Sigmoid colon (tissue), 7 donors: ENCODE results near the gene MFAP5. TPM values are rescaled to one million over a fixed set of nuclear protein-coding genes. Genes with fewer than 3 reads are reported as not detected.

ENCODE experiments used
- DNase-seq: peaks from one replicate; pipeline ENCODE4 v3.0.0-alpha.2; 2019
- H3K27ac ChIP-seq, 4 donors: fragments of 200-600 bp; sonication (generic); one replicate each; pipeline ENCODE4 v1.5.1; 2016 to 2019; ENCODE audit warnings: mild to moderate bottlenecking in 1 of 4
- H3K27me3 ChIP-seq, 3 donors: fragments of 200-600 bp; sonication (generic); one replicate each; pipeline ENCODE4 v1.5.1; 2019; ENCODE audit warnings: mild to moderate bottlenecking in 1 of 3
- H3K36me3 ChIP-seq, 4 donors: fragments of 200-600 bp; sonication (generic); one replicate each; pipeline ENCODE4 v1.5.1; 2016 to 2019
- H3K4me1 ChIP-seq, 4 donors: fragments of 200-600 bp; sonication (generic); one replicate each; pipeline ENCODE4 v1.5.1; 2017 to 2019
- H3K4me3 ChIP-seq, 4 donors: fragments of 200-600 bp; sonication (generic); one replicate each; pipeline ENCODE4 v1.5.1; 2017 to 2019; ENCODE audit warnings: mild to moderate bottlenecking in 2 of 4, moderate library complexity in 1 of 4
- H3K9me3 ChIP-seq, 4 donors: fragments of 200-600 bp in 3 of 4; sonication (generic) in 3 of 4; one replicate each; pipeline versions ENCODE4 v1.5.1 to v1.6.1; 2013 to 2019
- CTCF ChIP-seq, 4 experiments: fragments of 450-650 bp in 3 of 4; fragments of 200-600 bp in 1 of 4; IDR thresholded peaks; one replicate each; pipeline ENCODE4 v1.5.1; 2016 to 2019; ENCODE audit warnings: antibody characterized with exemption in 4 of 4, mild to moderate bottlenecking in 3 of 4, moderate library complexity in 2 of 4
- EP300 ChIP-seq, 4 donors: sonication (generic); formaldehyde crosslinking; IDR thresholded peaks; one replicate each; pipeline ENCODE4 v1.6.1; 2017; ENCODE audit warnings: antibody characterized with exemption in 4 of 4
- POLR2A ChIP-seq, 2 donors: fragments of 450-650 bp; IDR thresholded peaks; one replicate each; pipeline ENCODE4 v1.6.1; 2016; ENCODE audit warnings: antibody characterized with exemption in 2 of 2, mild to moderate bottlenecking in 2 of 2, moderate library complexity in 2 of 2
- POLR2AphosphoS5 ChIP-seq, 4 donors: sonication (generic); formaldehyde crosslinking; IDR thresholded peaks; one replicate each; pipeline ENCODE4 v1.6.1; 2017; ENCODE audit warnings: antibody characterized with exemption in 4 of 4
- WGBS, 2 donors: extraction: QIAGEN DNeasy Blood & Tissue Kit; methylation state at CpG; one replicate each; pipeline ENCODE4 v1.1.7; 2013; 5-methylcytosine and 5-hydroxymethylcytosine counted together
- intact Hi-C: fragments of 100-400 bp; cut with DNase I; formaldehyde crosslinking; loops from one replicate; pipeline ENCODE4 v1.15.1; 2023
- polyA plus RNA-seq, 3 donors: library from polyadenylated mRNA; stranded (reverse); fragments of 200-250 nt; gene quantifications; one replicate each; pipeline ENCODE4 v1.2.3, GENCODE V29; 2013
- total RNA-seq, 4 donors: library from RNA; depleted of rRNA; stranded (reverse); fragments of >200 nt; gene quantifications; one replicate each; pipeline ENCODE4 v1.1.0, GENCODE V29; 2016
- donor health status: healthy with polysubstance abuse.
- donor health status: Bipolar disorder and iron deficiency.
- donor health status: healthy.

Gene MFAP5
- total and polyA plus RNA-seq, 7 donors, result 6.2 to 313 (median 36.0) TPM

- intact Hi-C loops, result no loop called here
- WGBS, 2 donors, result 38 to 42% methylated on average over 5 of the region's 5 CpGs
- Histone ChIP-seq H3K4me1 (no peaks in the 10 kb centered on the region), H3K4me3 (no peak overlapping the region), H3K9me3 (no peaks in the 10 kb centered on the region), H3K36me3 (no peaks in the 10 kb centered on the region), H3K27ac (no peak overlapping the region), H3K27me3 (no peaks in the 10 kb centered on the region)
- DNase-seq, result no peak
- TF ChIP-seq POLR2A (IDR thresholded peaks at IDR 0.05) (no peak), EP300 (IDR thresholded peaks at IDR 0.05) (no peak), POLR2AphosphoS5 (IDR thresholded peaks at IDR 0.05) (no peak), CTCF (IDR thresholded peaks at IDR 0.05) (no peak)
Observed at GRCh38 chr12:8644345-8645248, 18.0 kb downstream of the MFAP5 start.

GRCh38 chr12:8642775-8643174, 19.9 kb downstream of the MFAP5 start:
- no peak for DNase-seq
- no peaks in the 10 kb centered on the region for H3K4me1 ChIP-seq
- H3K27ac ChIP-seq, result no peak overlapping the region
- intact Hi-C loops, result no loop called here
- 98% methylated on average over 1 of the region's 1 CpG for WGBS, 2 donors
- no peak overlapping the region for H3K4me3 ChIP-seq
- no peaks in the 10 kb centered on the region for H3K9me3 ChIP-seq
- no peaks in the 10 kb centered on the region for H3K36me3 ChIP-seq
- TF ChIP-seq EP300 (IDR thresholded peaks at IDR 0.05), result no peak
- TF ChIP-seq POLR2A (IDR thresholded peaks at IDR 0.05), result no peak
- no peak for TF ChIP-seq POLR2AphosphoS5 (IDR thresholded peaks at IDR 0.05)
- TF ChIP-seq CTCF (IDR thresholded peaks at IDR 0.05), result no peak
- no peaks in the 10 kb centered on the region for H3K27me3 ChIP-seq

- Histone ChIP-seq H3K4me3 (no peak overlapping the region), H3K36me3 (no peaks in the 10 kb centered on the region), H3K4me1 (no peaks in the 10 kb centered on the region), H3K27ac (no peak overlapping the region), H3K27me3 (no peaks in the 10 kb centered on the region), H3K9me3 (no peaks in the 10 kb centered on the region)
- 77 to 86% methylated on average over 2 of the region's 2 CpGs for WGBS, 2 donors
- no peak for DNase-seq
- intact Hi-C loops, result no loop called here
- TF ChIP-seq CTCF (IDR thresholded peaks at IDR 0.05) (no peak), POLR2A (IDR thresholded peaks at IDR 0.05) (no peak), POLR2AphosphoS5 (IDR thresholded peaks at IDR 0.05) (no peak), EP300 (IDR thresholded peaks at IDR 0.05) (no peak)
Observed at GRCh38 chr12:8639936-8640335, 22.7 kb downstream of the MFAP5 start.

GRCh38 chr12:8638951-8639350, 23.7 kb downstream of the MFAP5 start:
- TF ChIP-seq CTCF (IDR thresholded peaks at IDR 0.05) (no peak), POLR2A (IDR thresholded peaks at IDR 0.05) (no peak), EP300 (IDR thresholded peaks at IDR 0.05) (no peak), POLR2AphosphoS5 (IDR thresholded peaks at IDR 0.05) (no peak)
- Histone ChIP-seq H3K4me1 (no peaks in the 10 kb centered on the region), H3K4me3 (no peak overlapping the region), H3K27ac (no peak overlapping the region), H3K9me3 (no peaks in the 10 kb centered on the region), H3K36me3 (no peaks in the 10 kb centered on the region), H3K27me3 (no peaks in the 10 kb centered on the region)
- 71 to 85% methylated on average over 4 of the region's 4 CpGs for WGBS, 2 donors
- no peak for DNase-seq
- intact Hi-C loops, result no loop called here
